Stimulated activated CD8-positive, alpha-beta memory T cell treated with anti-CD3 and anti-CD28 coated beads, Interleukin-4, amount 100 ng/mL, for 48 hours (primary cell): ENCODE data around the gene LRRC27.
"Not testable (repeated sequence)": the region's sequence is repeated elsewhere in the genome, so short reads cannot be mapped to it uniquely, and the experiment has no call there.

ENCODE experiments used
- DNase-seq: peaks from one replicate; pipeline ENCODE4 v3.0.0-alpha.2; 2020

The LRRC27 gene

DNA sequence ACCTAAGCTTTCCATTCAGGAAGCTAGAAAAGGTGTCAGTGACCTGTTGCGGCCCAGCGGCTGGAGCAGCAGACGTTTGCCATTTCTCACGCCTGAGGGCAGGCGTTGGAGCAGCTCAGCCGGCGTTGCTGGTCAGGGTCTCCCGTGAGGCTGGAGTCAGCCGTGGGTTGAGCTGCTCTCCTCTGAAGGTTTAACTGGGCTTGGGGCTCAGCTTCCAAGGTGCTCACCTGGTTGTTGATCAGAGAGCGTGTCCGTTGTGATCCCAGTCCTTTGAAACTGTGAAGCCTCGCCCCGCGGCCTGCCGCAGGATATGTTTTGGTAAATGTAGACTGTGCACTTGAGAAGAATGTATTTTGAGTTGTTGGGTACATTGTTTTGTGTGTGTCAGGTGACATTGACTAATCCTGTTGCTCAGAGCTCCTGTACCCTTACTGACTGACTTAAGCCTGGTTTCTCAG, 44.4 kb downstream of the LRRC27 start:
- no peak for DNase-seq

DNA sequence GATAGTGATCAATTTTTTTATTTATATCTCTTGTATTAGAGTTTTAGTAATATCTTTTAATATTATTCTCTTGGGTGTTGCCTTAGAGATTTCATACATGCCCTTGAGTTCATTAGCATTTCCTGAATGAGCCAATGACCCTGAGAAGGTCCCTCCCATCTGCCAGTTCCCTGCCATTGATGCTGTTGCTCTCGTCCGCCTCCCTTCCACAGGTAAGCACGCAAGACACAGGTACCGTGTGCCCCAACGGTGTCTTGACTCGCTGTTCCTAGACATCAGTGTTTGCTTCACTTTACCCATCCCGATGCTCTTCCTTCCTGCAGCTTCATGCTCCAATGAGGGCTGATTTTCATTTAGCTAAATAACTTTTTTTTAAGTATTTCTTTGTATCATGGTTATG, 45.3 kb downstream of the LRRC27 start:
- no peak for DNase-seq

- DNase-seq: not testable (repeated sequence)
Measured at GRCh38 chr10:132379026-132379425, 47.0 kb downstream of the LRRC27 start.

DNA sequence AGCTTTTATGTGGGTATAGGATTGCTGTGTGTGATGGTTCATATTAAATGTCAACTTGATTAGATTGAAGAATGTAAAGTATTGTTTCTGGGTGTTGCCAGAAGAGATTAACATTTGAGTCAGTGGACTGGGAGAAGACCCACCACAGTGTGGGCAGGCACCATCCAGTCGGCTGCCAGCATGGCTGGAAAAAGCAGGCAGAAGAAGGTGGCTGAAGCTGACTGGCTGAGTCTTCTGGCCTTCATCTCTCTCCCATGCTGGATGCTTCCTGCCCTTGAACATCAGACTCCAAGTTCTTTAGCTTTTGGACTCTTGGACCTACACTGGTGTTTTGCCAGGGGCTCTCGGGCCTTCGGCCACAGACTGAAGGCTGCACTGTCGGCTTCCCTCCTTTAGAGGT, 49.0 kb downstream of the LRRC27 start:
- not testable (repeated sequence) for DNase-seq

DNA sequence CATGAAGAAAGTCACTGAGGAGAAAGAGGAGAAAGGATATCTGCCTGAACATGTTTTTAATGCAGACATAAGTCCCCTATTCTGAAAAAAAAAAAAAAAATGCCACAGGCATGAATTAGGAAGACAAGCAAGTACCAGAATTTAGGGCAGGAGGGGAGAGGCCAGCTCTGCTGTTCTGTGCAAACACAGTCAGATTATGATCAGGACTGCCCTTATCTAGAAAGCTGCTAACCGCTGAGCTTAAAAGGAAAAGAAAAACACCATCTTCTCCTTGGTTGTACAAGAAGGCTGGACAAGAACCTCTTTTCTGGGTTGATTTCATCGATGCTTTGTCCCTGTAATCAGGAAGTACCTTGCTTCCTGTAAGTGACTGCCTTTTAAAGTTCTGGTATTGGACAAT, 49.7 kb downstream of the LRRC27 start:
- no peak for DNase-seq

DNA sequence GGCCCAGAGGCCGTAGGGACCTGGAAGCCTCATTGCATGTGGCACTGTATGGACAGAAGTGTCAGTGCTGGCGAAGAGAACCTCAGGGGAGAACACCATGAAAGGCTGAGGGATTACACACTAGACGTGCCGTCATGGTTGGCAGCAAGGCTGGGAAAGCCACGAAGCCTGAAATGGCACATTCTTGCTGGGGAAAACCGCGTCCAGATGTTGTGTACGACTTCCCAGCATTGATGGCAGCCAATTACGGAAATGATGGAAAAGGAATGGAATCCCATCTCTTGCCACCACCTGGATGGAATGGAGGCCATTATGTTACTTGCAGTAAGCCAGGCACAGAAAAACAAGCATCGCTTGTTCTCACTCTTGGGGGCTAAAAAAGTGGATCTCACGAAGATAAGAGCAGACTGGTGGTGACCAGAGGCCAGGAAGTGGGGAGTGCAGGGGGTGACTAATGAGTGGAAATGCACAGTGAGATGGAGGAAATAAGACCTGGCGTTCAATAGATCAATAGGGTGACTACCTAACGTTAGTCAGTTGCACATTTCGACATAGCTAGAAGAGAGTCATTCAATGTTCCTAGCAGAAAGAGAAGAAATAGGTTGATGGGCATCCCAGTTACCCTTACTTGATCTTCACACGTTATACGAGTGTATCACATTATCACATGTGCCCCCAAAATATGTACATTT, 50.4 kb downstream of the LRRC27 start:
- no peak for DNase-seq

DNA sequence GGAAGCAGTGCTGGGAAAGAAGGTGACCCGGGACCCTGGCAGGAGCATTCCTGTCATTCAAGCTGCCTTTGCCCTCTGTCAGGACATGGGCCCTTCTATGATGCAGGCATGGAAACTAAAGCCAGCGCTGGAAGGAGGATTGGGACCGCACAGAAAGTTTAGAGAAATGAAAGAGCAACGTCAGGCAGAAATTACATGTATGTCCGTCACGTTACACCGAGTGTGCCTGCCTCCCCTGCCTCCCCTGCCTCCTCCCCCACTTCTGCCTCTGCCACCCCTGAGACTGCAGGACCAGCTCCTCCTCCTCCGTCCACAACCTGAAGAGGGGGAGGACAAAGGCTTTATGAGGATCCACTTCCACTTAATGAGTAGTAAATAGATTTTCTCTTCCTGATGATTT, 51.1 kb downstream of the LRRC27 start:
- no peak for DNase-seq

GRCh38 chr10:132383751-132384196, 51.8 kb downstream of the LRRC27 start:
- DNase-seq: no peak

DNA sequence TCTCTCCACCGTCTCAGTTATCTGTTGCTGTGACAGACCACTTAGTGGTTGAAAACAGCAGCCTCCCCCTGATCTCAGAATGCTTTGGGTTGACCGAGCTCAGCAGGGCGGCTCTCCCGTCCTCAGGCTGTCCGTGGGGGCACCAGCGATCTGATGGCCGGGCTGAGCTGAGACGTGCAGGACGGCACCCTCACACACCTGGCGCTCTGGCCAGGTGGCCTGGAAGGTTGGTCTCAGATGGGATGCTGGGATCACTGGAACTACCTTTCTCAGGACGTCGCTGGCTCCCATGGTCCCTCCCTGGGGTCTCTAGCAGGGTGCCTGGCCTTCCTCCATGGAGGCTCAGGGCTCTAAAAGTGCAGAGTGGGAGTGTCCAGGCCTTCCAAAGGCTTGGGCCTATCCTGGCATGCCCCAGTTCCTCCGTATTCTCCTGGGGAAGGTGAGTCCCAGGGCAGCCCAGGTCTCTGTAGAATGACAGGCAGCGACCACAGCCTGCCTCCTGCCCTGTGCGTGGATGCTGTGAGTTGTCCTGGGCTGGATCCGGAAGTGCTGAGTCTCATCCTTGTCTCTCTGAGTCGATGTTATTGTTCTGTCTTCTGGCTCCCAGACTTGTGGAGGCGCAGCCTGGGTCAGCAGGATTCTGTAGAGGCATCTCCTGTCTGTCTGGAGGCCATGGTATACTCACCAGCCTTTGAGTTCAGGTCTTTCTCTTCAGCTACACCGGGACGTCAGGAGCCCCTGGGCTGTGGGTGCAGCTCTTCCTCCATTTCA, 52.8 kb downstream of the LRRC27 start:
- no peak for DNase-seq

GRCh38 chr10:132385389-132385667, 53.3 kb downstream of the LRRC27 start:
- DNase-seq: no peak

DNA sequence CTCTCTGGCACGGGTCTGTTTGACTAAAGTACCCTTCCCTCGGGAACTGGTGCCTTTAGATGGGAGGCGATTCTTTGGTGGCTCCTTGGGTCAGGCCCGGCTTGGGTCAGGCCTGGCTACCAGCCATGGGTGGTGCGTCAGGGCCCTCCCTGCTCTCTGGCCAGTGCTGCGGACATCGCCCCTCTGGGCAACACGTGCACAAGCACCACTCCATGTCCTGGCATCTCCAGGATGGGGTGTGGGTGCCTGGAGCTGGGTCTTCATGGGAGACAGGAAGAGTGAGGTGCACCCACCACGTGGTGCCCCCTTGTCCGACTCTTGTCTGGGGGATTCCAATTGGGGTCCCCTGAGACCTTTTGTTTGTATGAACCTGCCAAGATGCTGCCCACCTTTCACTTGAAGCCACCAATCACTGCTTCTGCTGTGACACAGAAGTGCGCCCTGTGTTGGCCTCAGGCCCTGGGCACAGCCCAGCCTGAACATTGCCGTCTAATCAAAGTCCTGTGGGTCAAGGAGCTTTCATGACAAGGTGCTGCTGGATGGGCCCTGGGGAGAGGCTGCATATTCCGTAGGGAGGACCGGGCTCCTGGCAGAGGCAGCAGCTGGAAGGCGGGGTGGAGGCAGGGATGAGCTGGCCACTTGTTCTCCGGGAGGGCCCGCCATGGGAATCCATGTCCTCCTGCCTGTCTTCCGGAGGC, 53.9 kb downstream of the LRRC27 start:
- no peak for DNase-seq

GRCh38 chr10:132386419-132386831, 54.4 kb downstream of the LRRC27 start:
- no peak for DNase-seq

DNA sequence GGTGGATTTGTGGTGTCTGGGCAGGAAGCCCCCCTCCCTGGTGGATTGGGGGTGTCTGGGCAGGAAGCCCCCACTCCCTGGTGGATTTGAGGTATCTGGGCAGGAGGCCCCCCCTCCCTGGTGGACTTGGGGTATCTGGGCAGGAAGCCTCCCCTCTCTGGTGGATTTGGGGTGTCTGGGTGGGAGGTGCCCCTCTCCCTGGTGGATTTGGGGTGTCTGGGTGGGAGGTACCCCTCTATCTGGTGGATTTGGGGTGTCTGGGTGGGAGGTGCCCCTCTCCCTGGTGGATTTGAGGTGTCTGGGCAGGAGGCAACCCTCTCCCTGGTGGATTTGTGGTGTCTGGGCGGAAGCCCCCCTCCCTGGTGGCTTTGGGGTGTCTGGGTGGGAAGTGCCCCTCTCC, 54.9 kb downstream of the LRRC27 start:
- not testable (repeated sequence) for DNase-seq

- peak; percentile 87 for DNase-seq
Measured at GRCh38 chr10:132387764-132388210, 55.8 kb downstream of the LRRC27 start.

DNA sequence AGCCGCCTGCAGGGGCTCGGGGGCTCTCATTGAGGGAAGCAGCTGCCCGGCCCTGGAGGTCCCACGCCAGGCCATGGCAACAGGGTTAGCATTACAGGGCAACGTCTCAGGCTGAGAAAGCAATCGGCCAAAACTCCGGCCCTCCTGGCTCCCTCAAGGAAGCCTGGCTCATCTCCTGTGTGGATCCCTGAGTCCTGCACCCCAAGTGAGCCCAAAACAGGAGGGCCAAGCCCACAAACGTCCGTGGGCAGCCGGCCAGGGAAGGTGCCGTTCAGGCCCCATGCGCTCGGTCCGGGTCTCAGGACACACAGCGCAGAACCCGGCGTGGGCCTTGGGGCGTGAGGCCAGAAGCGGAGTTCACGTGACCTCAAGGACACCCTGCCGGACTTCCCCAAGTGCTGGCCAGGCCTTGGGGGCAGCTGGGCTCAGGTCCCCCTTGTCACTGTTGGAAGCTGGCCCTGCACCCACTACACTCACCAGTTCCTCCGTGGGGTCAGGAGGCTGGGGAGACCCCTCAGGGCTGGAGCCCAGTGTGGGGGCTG, 57.0 kb downstream of the LRRC27 start:
- no peak for DNase-seq

GRCh38 chr10:132389433-132390169, 57.6 kb downstream of the LRRC27 start:
- no peak for DNase-seq

- DNase-seq: no peak
Measured at GRCh38 chr10:132390170-132390920, 58.4 kb downstream of the LRRC27 start.

DNA sequence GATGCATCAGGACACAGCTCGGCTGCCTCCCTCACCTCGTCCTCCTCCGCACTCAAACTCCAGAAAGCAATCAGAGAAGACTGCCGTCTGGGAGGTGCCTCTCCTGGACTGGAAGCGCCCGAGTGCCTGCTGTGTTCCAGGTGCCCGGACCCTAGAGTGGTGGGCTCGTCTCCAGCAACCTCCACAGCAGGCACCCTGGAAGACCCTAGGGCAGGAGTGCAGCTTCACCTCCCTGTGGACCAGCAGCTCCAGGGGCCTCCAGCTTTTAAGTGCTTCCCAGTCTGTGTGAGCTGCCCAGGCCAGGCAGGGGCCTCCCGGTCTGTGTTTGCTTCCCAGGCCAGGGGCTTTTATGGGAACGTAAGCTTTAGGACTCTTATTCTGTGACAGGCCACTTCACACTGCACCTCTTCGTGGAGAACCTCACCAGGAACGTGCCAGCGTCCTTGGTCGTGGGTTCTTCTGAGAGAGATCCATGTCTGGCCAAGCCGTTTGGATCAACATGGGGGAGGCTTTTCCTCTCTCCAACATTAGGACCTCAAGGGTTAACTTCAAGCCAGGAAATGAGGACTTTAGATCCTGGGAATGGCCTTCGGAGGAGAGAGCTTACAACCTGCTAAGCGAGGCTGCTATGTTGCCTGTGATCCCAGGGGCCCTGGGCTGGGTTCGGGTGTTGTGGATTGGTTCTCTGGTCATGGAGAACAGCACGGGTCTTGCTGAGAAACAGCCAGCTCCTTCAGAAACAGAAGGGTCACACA, 59.1 kb downstream of the LRRC27 start:
- no peak for DNase-seq

DNA sequence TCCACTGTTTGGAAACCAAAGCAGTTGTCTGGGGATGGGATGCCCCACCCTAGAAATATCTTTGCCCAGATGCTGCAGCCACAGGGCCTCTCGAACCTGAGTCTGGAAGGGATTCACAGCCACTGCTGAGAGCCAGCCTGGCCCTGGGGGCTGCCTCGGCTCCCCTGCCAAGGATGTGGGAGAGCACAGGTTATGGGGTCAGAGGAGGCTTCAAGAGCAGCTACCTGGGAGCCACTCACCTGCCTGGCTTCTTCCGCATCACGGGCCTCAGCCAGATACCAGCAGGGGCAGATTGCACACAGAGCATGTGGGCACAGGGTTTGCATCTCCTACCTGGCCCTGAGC, 59.7 kb downstream of the LRRC27 start:
- DNase-seq: no peak

DNA sequence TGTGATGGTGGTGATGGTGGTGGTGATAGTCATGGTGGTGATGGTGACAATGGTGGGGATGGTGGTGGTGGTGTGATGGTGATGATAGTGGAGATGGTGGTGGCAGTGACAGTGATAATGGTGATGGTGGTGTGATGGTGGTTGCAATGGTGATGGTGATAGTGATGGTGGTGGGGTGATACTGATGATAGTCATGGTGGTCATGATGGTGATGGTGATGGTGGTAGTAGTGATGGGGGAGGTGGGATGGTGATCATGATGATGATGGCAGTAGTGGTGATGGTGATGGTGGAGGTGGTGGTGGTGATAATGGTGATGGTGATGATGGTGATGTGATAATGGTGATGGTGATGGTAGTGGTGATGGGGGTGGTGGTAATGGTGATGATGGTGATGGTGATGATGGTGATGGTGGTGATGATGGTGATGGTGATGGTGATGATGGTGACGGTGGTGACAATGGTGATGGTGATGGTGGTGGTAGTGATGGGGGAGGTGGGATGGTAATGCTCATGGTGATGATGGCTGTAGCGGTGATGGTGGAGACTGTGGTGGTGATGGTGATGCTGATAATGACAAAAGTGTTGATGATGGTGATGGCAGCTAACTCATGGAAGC, 60.3 kb downstream of the LRRC27 start:
- DNase-seq: no peak
